GM12872 (cell line): ENCODE measurements around the gene FSIP1.

Experiments used
- CTCF ChIP-seq: IDR thresholded peaks from 3 replicates; pipeline ENCODE4 v1.5.1; 2011; ENCODE audit warnings: low read depth, mild to moderate bottlenecking, low read length, moderate library complexity; ENCODE audit not compliant: insufficient read depth

Gene FSIP1

GRCh38 chr15:39573287-39573686 is 209.4 kb downstream of the FSIP1 start:
- TF ChIP-seq CTCF = no peak

- no peak for TF ChIP-seq CTCF
Observed at GRCh38 chr15:39565851-39566250, 216.8 kb downstream of the FSIP1 start.

DNA sequence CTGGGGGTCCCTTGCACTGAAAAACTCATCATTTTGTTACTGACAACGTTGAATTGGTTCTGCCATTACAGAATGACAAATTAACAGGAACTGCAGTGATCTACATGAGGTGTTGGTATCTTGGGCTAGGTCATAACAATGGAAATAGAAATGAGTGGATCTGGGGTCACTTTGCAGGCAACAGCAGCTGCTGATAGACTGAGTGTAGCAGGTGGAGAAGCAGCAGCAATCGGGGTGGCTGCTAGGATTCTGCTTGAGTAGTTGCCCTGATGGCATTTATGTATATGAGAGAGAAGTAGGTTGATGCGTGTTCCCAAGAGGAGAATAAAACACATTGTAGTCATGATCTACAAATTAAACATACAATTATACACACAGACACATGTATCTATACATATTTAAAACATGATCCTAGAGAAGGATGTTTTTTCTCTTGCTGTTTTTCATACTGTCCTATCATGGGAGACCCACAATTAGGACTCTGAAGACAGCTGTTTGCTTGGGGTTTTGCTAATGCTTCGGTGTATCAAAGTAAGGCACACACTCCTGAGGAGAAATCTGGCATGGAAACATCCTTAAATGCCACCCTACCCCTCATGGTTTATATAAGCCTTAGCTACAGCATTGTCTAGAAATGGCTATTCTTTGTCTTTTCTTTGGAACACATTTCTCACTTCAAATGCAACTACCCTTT is 217.5 kb downstream of the FSIP1 start:
- no peak for TF ChIP-seq CTCF

DNA sequence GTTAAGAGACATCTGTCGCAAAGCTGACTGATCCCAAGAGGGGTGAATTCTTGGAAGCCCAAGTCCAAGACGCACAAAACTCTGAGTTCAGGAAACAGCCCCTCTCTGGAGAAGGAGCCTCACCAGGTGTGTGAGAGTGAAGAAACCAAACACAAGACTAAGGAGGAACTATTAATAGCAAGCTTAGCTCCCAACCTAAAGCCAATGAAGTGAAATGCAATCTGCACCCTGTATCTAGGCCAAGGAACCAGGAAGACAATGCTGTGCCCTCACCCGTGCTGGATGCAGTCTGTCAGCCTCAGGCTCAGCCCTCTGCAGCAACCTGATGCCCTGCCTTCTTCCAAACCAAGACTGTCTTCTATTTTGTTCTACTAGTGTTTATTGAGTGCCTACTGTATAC is 224.2 kb downstream of the FSIP1 start:
- TF ChIP-seq CTCF = no peak

GRCh38 chr15:39556461-39556860 is 226.2 kb downstream of the FSIP1 start:
- TF ChIP-seq CTCF = no peak

- TF ChIP-seq CTCF = no peak
Observed at GRCh38 chr15:39555885-39556284, 226.8 kb downstream of the FSIP1 start.

DNA sequence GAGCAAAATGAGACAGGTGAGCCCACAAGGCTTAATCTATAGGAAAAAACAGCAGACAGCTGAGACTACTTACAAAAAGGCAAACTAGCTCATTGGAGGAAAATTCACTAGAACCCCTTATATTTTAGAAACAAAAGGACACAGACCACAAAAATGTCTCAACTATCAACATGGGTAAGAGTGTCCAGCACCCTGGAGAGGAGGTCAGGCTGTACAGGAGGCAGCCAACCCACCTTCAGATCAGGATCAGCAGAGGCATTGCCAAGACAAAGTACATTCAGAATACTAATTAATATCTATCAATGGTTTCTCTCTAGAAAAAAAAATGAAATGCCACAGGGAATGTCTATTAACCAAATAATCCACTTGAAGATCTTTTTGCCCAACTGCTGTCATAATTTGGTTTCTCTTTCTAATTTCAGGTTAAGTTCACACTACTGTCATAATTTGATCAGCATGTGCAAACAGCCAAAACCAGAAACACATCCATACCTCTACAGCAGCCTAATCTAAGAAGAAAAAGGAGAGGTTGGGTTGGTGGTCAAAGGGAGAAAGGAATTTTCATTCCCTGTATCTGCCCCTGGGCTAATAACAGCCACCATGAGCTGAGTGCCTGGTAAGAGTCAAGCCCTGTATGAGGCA is 227.8 kb downstream of the FSIP1 start:
- TF ChIP-seq CTCF = no peak
